Epithelial cell of proximal tubule (primary cell): ENCODE results near the gene EFEMP2. TPM values are rescaled to one million over a fixed set of nuclear protein-coding genes. Genes with fewer than 3 reads are reported as not detected.
A peak's percentile ranks its signal among the peaks of the same experiment; 100 is the strongest.

Experiments
- DNase-seq: peaks from one replicate; pipeline ENCODE4 v3.0.0-alpha.2; 2011; ENCODE audit warnings: low read depth
- H3K4me3 ChIP-seq: 2 replicates; pipeline ENCODE4 v1.5.1; 2011; ENCODE audit warnings: low read depth, mild to moderate bottlenecking, low read length
- CTCF ChIP-seq: conservative IDR thresholded peaks from 2 replicates; pipeline ENCODE4 v1.5.1; 2012; ENCODE audit warnings: low read depth, mild to moderate bottlenecking, low read length
- total RNA-seq: library from RNA; depleted of rRNA; stranded (reverse); fragments of >200 nt; gene quantifications from 2 replicates; pipeline ENCODE4 v1.2.3, GENCODE V29; 2015

Gene EFEMP2
- total RNA-seq, 1 donor from 2014 or later: 94.7 TPM

- DNase-seq: no peak
- TF ChIP-seq CTCF: no peak
- no peak overlapping the region for H3K4me3 ChIP-seq
Measured at GRCh38 chr11:65915101-65915820, 42.7 kb upstream of the EFEMP2 start.

- DNase-seq: no peak
- no peak overlapping the region for H3K4me3 ChIP-seq
- TF ChIP-seq CTCF: no peak
Measured at GRCh38 chr11:65912845-65913244, 40.2 kb upstream of the EFEMP2 start.

GRCh38 chr11:65911682-65912568, 39.3 kb upstream of the EFEMP2 start:
- H3K4me3 ChIP-seq: no peak overlapping the region
- TF ChIP-seq CTCF: peak; percentile 32
- DNase-seq: no peak

- H3K4me3 ChIP-seq: no peak overlapping the region
- TF ChIP-seq CTCF: no peak
- no peak for DNase-seq
Measured at GRCh38 chr11:65907878-65908277, 35.3 kb upstream of the EFEMP2 start.

- TF ChIP-seq CTCF: no peak
- no peak for DNase-seq
- no peak overlapping the region for H3K4me3 ChIP-seq
Measured at GRCh38 chr11:65906602-65907001, 34.0 kb upstream of the EFEMP2 start.

- DNase-seq: no peak
- TF ChIP-seq CTCF: no peak
- H3K4me3 ChIP-seq: no peak overlapping the region
Measured at GRCh38 chr11:65903715-65904114, 31.1 kb upstream of the EFEMP2 start.
